Measurements from ENCODE around the gene GRM3. TPM values are rescaled to one million over a fixed set of nuclear protein-coding genes. Genes with fewer than 3 reads are reported as not detected.

The GRM3 gene
- polyA plus RNA-seq, 2 of the 4 experiments (the other 2 are of a cell fraction), result not detected

DNA sequence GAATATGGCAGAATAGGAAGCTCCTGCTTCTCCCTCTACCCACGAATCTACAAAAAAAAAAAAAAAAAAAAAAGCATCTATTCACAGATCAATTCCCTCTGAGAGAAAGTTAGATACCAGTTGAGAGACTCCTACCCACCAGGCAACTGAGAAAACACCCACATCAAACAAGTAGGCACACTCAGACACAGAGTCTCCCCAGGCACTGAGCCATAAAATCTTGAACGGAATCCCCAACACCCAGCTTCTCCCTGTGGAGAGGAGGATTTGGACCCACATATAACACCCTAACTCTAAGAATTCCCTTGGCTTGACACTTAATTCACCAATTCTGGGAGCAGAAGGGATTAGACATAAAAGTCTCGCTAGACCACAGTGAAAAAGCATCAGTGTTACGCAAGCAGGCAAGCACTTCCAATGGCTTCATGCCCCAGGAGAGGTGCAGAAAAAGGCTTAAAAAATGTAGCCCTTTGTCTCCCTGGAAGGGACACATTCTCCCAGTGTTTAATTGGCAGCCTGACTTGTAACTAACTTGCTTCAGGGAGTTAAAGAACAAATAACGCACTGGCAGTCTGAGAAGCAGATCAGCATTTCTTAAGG lies 223.6 kb downstream of the GRM3 start:
- TF ChIP-seq CBX2 (IDR thresholded peaks at IDR 0.05; ENCODE audit: borderline replicate concordance, low read depth) (no peak), FOXS1 (CRISPR knock-in tag; IDR thresholded peaks at IDR 0.05) (no peak), RAD21 (conservative IDR thresholded peaks at IDR 0.05 in 1 of 2, IDR thresholded peaks at IDR 0.05 in 1 of 2) (no peak), TFCP2L1 (CRISPR knock-in tag; IDR thresholded peaks at IDR 0.05) (no peak), MYC (IDR thresholded peaks at IDR 0.05; ENCODE audit: borderline replicate concordance, low read length) (no peak), POLR2AphosphoS2 (conservative IDR thresholded peaks at IDR 0.05; ENCODE audit: low read length) (no peak), HOXB13 (CRISPR knock-in tag; IDR thresholded peaks at IDR 0.05; ENCODE audit: low read depth) (no peak), ATOH8 (CRISPR knock-in tag; IDR thresholded peaks at IDR 0.05; ENCODE audit: low read depth) (no peak)
- 5% methylated on average over 5 of the region's 5 CpGs for WGBS (ENCODE audit: missing lambda C conversion rate)
- H3K4me2 ChIP-seq, result no peak overlapping the region
- FAIRE-seq, result no peak
- ChIA-PET POLR2A (no interaction called here), CTCF (no interaction called here)
- H3K9me3 ChIP-seq, result no peaks in the 10 kb centered on the region
- H3K4me3 ChIP-seq, result no peak overlapping the region
- no peak for ATAC-seq
- H3K27ac ChIP-seq, result no peak overlapping the region
- no peaks in the 10 kb centered on the region for H3K4me1 ChIP-seq
- DNase-seq (ENCODE audit: low read depth in 1 of 2, low spot score in 1 of 2), result no peak

DNA sequence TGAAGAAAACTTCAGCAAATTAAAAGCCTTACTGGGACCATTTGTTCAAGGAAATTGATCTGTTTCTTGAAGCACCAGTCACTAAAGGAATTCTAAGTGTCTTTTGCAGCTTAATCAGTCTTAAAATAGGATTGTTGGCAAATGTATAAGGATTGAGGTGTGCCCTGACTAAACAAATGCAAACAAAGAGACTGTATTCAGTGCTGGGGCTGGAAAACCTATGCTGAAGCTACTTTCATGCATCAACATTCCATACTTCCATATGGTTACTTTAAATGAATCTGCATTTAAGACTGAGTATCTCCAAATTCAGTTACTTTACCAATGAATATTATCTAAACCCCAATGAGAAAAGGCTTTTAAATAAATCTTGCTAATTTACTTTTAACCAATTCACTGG lies 232.4 kb downstream of the GRM3 start:
- ChIA-PET CTCF (no interaction called here), POLR2A (no interaction called here)
- FAIRE-seq (no peak), ATAC-seq (no peak), DNase-seq (ENCODE audit: low read depth in 1 of 2, low spot score in 1 of 2) (no peak)
- Histone ChIP-seq H3K27ac (no peak overlapping the region), H3K4me2 (no peak overlapping the region), H3K4me1 (no peaks in the 10 kb centered on the region), H3K9me3 (no peaks in the 10 kb centered on the region), H3K4me3 (no peak overlapping the region)
- TF ChIP-seq ZNF302 (CRISPR knock-in tag; IDR thresholded peaks at IDR 0.05) (no peak), NFE2L2 (conservative IDR thresholded peaks at IDR 0.05; ENCODE audit: low read length) (no peak), EP300 (IDR thresholded peaks at IDR 0.05) (no peak), KDM5A (IDR thresholded peaks at IDR 0.05) (no peak), RFX5 (IDR thresholded peaks at IDR 0.05) (no peak), ZC3H11A (IDR thresholded peaks at IDR 0.05) (no peak), MAFK (IDR thresholded peaks at IDR 0.05; ENCODE audit: partially characterized antibody) (no peak), FOSB (CRISPR knock-in tag; IDR thresholded peaks at IDR 0.05) (no peak), RNF2 (IDR thresholded peaks at IDR 0.05; ENCODE audit: borderline replicate concordance, low read depth) (no peak), RAD21 (conservative IDR thresholded peaks at IDR 0.05 in 1 of 2, IDR thresholded peaks at IDR 0.05 in 1 of 2) (no peak), HOXB13 (CRISPR knock-in tag; IDR thresholded peaks at IDR 0.05; ENCODE audit: low read depth) (no peak), ATOH8 (CRISPR knock-in tag; IDR thresholded peaks at IDR 0.05; ENCODE audit: low read depth) (no peak), KDM1A (IDR thresholded peaks at IDR 0.05; ENCODE audit: low read depth) (no peak), SREBF2 (IDR thresholded peaks at IDR 0.05) (no peak), REST (IDR thresholded peaks at IDR 0.05) (no peak)
- TF ChIP-seq, protein P1, sequence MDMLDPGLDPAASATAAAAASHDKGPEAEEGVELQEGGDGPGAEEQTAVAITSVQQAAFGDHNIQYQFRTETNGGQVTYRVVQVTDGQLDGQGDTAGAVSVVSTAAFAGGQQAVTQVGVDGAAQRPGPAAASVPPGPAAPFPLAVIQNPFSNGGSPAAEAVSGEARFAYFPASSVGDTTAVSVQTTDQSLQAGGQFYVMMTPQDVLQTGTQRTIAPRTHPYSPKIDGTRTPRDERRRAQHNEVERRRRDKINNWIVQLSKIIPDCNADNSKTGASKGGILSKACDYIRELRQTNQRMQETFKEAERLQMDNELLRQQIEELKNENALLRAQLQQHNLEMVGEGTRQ (IDR thresholded peaks at IDR 0.05), result no peak

Measured in A549 (cell line).